Measurements from ENCODE around the gene NINJ1. TPM values are rescaled to one million over a fixed set of nuclear protein-coding genes. Genes with fewer than 3 reads are reported as not detected.
A peak's percentile ranks its signal among the peaks of the same experiment; 100 is the strongest.

NINJ1 gene
- total and polyA plus RNA-seq, 2 of the 13 experiments (the other 11 are each of a cell fraction or from before 2014, with no cell fraction given): 81.2 to 92.1 TPM

DNA sequence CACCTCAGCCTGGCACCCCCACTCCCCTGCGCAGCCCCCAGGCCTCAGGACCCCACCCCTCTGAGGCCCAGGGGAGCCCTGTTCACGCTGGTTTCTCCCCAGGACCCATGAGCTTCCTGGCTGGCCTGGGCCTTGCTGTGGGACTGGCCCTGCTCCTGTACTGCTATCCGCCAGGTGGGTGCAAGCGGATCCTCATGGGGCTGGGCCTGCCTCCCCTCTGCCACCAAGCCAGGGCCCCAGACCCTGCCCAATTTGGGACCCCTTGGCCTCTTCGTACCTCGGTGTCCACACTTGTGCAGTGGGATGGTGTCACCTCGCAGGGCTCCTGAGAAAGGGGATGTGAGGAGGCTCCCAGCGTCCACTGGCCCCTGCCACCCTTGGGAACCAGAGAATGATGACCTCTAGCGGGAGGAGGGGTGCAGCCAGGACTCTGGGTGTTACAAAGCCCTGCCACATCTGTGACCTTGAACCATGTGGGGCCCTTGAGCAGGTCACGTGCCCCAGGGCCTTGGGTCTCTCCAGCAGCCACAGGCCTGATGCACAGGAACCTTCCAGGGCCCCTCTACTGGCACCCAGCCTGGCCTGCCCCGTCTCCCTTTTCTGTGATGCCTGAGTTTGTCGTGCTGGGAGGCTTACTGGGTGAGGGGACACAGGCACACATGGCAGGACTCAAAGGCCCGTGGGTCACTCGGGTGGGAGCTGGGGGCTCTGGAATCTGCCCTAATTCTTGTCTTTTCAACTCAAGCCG is 21.8 kb downstream of the NINJ1 start (continued):
- TF ChIP-seq, protein P1, sequence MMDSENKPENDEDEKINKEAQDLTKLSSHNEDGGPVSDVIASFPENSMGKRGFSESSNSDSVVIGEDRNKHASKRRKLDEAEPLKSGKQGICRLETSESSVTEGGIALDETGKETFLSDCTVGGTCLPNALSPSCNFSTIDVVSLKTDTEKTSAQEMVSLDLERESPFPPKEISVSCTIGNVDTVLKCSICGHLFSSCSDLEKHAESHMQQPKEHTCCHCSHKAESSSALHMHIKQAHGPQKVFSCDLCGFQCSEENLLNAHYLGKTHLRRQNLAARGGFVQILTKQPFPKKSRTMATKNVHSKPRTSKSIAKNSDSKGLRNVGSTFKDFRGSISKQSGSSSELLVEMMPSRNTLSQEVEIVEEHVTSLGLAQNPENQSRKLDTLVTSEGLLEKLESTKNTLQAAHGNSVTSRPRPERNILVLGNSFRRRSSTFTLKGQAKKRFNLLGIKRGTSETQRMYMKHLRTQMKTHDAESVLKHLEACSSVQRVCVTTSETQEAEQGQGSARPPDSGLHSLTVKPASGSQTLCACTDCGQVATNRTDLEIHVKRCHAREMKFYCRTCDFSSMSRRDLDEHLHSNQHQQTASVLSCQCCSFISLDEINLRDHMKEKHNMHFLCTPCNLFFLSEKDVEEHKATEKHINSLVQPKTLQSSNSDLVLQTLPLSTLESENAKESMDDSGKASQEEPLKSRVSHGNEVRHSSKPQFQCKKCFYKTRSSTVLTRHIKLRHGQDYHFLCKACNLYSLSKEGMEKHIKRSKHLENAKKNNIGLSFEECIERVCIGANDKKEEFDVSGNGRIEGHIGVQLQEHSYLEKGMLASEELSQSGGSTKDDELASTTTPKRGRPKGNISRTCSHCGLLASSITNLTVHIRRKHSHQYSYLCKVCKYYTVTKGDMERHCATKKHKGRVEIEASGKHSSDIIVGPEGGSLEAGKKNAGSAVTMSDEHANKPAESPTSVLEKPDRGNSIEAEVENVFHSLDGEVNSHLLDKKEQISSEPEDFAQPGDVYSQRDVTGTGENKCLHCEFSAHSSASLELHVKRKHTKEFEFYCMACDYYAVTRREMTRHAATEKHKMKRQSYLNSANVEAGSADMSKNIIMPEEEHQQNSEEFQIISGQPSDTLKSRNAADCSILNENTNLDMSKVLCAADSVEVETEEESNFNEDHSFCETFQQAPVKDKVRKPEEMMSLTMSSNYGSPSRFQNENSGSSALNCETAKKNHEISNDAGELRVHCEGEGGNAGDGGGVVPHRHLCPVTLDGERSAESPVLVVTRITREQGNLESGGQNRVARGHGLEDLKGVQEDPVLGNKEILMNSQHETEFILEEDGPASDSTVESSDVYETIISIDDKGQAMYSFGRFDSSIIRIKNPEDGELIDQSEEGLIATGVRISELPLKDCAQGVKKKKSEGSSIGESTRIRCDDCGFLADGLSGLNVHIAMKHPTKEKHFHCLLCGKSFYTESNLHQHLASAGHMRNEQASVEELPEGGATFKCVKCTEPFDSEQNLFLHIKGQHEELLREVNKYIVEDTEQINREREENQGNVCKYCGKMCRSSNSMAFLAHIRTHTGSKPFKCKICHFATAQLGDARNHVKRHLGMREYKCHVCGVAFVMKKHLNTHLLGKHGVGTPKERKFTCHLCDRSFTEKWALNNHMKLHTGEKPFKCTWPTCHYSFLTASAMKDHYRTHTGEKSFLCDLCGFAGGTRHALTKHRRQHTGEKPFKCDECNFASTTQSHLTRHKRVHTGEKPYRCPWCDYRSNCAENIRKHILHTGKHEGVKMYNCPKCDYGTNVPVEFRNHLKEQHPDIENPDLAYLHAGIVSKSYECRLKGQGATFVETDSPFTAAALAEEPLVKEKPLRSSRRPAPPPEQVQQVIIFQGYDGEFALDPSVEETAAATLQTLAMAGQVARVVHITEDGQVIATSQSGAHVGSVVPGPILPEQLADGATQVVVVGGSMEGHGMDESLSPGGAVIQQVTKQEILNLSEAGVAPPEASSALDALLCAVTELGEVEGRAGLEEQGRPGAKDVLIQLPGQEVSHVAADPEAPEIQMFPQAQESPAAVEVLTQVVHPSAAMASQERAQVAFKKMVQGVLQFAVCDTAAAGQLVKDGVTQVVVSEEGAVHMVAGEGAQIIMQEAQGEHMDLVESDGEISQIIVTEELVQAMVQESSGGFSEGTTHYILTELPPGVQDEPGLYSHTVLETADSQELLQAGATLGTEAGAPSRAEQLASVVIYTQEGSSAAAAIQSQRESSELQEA (CRISPR knock-in tag; IDR thresholded peaks at IDR 0.05; ENCODE audit: not compliant biosample characterization): peak; percentile 33
- TF ChIP-seq SMC3 (IDR thresholded peaks at IDR 0.05; ENCODE audit: low read length): no peak
- TF ChIP-seq, protein P2, sequence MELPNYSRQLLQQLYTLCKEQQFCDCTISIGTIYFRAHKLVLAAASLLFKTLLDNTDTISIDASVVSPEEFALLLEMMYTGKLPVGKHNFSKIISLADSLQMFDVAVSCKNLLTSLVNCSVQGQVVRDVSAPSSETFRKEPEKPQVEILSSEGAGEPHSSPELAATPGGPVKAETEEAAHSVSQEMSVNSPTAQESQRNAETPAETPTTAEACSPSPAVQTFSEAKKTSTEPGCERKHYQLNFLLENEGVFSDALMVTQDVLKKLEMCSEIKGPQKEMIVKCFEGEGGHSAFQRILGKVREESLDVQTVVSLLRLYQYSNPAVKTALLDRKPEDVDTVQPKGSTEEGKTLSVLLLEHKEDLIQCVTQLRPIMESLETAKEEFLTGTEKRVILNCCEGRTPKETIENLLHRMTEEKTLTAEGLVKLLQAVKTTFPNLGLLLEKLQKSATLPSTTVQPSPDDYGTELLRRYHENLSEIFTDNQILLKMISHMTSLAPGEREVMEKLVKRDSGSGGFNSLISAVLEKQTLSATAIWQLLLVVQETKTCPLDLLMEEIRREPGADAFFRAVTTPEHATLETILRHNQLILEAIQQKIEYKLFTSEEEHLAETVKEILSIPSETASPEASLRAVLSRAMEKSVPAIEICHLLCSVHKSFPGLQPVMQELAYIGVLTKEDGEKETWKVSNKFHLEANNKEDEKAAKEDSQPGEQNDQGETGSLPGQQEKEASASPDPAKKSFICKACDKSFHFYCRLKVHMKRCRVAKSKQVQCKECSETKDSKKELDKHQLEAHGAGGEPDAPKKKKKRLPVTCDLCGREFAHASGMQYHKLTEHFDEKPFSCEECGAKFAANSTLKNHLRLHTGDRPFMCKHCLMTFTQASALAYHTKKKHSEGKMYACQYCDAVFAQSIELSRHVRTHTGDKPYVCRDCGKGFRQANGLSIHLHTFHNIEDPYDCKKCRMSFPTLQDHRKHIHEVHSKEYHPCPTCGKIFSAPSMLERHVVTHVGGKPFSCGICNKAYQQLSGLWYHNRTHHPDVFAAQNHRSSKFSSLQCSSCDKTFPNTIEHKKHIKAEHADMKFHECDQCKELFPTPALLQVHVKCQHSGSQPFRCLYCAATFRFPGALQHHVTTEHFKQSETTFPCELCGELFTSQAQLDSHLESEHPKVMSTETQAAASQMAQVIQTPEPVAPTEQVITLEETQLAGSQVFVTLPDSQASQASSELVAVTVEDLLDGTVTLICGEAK (IDR thresholded peaks at IDR 0.05): no peak
- TF ChIP-seq, protein P2 (CRISPR knock-in tag; IDR thresholded peaks at IDR 0.05): 0 out of 2 replicates have a peak, but pooled peaks have one; percentile 53
- no peak for TF ChIP-seq BRD4 (CRISPR knock-in tag; IDR thresholded peaks at IDR 0.05)
- TF ChIP-seq PAX8 (CRISPR knock-in tag; IDR thresholded peaks at IDR 0.05; ENCODE audit: borderline replicate concordance): 0 out of 2 replicates have a peak, but pooled peaks have one; percentile 42
- TF ChIP-seq, protein P3, sequence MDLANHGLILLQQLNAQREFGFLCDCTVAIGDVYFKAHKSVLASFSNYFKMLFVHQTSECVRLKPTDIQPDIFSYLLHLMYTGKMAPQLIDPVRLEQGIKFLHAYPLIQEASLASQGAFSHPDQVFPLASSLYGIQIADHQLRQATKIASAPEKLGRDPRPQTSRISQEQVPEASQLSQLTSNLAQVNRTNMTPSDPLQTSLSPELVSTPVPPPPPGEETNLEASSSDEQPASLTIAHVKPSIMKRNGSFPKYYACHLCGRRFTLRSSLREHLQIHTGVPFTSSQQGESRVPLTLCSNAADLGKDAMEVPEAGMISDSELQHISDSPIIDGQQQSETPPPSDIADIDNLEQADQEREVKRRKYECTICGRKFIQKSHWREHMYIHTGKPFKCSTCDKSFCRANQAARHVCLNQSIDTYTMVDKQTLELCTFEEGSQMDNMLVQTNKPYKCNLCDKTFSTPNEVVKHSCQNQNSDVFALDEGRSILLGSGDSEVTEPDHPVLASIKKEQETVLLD (CRISPR knock-in tag; IDR thresholded peaks at IDR 0.05; ENCODE audit: low read depth): peak; percentile 22; the same call in 1 of the 2 replicates
- TF ChIP-seq NCOR1 (IDR thresholded peaks at IDR 0.05; ENCODE audit: borderline replicate concordance, low read length): peak; percentile 47; the same call in 1 of the 2 replicates
- no peak for TF ChIP-seq ZNF7 (CRISPR knock-in tag; IDR thresholded peaks at IDR 0.05)
